Fibroblast of lung (primary cell): Measurements from ENCODE around the gene CMSS1.

ENCODE experiments used
- EZH2 ChIP-seq: IDR thresholded peaks from 2 replicates; pipeline ENCODE4 v1.5.1; 2012; ENCODE audit warnings: low read length, control low read depth, mild to moderate bottlenecking; ENCODE audit errors: missing control alignments
- TF ChIP-seq, protein P1 (sequence below), 2 donors: IDR thresholded peaks in 1 of 2; conservative IDR thresholded peaks in 1 of 2; 1 replicate in 1 of 2; 2 replicates in 1 of 2; pipeline ENCODE4 v1.5.1; 2011 to 2012; ENCODE audit warnings: low read length in 2 of 2, control low read depth in 1 of 2, inconsistent platforms in 1 of 2, low read depth in 1 of 2, mild to moderate bottlenecking in 1 of 2

DNA sequence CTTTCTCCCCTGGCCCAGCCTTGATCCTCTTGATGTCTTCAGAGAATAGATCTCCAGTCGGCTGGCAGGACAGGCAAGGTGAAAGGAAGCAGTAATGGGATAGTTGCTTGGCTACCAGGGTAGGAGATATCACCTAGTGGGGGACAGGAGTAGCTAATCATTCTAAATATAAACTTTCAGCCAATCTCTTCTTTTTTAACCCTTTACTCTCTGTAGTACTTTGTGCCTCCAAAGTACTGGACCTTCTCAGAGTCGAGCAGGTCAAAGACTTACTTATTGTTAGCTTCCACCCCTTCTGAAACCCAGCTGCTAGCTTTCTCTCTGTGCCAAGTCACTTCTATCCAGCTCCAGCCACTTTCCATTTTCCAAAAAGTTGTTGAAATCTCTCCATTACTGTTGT lies 340.0 kb downstream of the CMSS1 start:
- TF ChIP-seq, protein P1, sequence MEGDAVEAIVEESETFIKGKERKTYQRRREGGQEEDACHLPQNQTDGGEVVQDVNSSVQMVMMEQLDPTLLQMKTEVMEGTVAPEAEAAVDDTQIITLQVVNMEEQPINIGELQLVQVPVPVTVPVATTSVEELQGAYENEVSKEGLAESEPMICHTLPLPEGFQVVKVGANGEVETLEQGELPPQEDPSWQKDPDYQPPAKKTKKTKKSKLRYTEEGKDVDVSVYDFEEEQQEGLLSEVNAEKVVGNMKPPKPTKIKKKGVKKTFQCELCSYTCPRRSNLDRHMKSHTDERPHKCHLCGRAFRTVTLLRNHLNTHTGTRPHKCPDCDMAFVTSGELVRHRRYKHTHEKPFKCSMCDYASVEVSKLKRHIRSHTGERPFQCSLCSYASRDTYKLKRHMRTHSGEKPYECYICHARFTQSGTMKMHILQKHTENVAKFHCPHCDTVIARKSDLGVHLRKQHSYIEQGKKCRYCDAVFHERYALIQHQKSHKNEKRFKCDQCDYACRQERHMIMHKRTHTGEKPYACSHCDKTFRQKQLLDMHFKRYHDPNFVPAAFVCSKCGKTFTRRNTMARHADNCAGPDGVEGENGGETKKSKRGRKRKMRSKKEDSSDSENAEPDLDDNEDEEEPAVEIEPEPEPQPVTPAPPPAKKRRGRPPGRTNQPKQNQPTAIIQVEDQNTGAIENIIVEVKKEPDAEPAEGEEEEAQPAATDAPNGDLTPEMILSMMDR (conservative IDR thresholded peaks at IDR 0.05 in 1 of 2, IDR thresholded peaks at IDR 0.05 in 1 of 2; ENCODE audit: low read depth in 1 of 2, low read length in 2 of 2): no peak
- no peak for TF ChIP-seq EZH2
